Retina (tissue), 1 donor: ENCODE data around the gene SPRED3.
A peak's percentile ranks its signal among the peaks of the same experiment; 100 is the strongest.
"Not testable (repeated sequence)": the region's sequence is repeated elsewhere in the genome, so short reads cannot be mapped to it uniquely, and the experiment has no call there.

ENCODE experiments used
- DNase-seq: peaks from one replicate; pipeline ENCODE4 v3.0.0-alpha.2; 2016

SPRED3 gene

GRCh38 chr19:38388349-38389100, at the start of gene SPRED3:
Gene SPRED3 (plus strand): TSS chr19:38388697. CDS start chr19:38390303, 1,606 bp downstream.
- no peak for DNase-seq

GRCh38 chr19:38339011-38339410, 49.5 kb upstream of the SPRED3 start:
- DNase-seq, result not testable (repeated sequence)

- DNase-seq, result no peak
Observed at GRCh38 chr19:38340927-38341326, 47.6 kb upstream of the SPRED3 start.

GRCh38 chr19:38346837-38347236, 41.7 kb upstream of the SPRED3 start:
- no peak for DNase-seq

- DNase-seq, result no peak
Observed at GRCh38 chr19:38350883-38351282, 37.6 kb upstream of the SPRED3 start.

- DNase-seq, result no peak
Observed at GRCh38 chr19:38351865-38352395, 36.6 kb upstream of the SPRED3 start.

- peak; percentile 31 for DNase-seq
Observed at GRCh38 chr19:38352611-38353010, 35.9 kb upstream of the SPRED3 start.

GRCh38 chr19:38355728-38356725, 32.5 kb upstream of the SPRED3 start:
- DNase-seq, result no peak

GRCh38 chr19:38358071-38358470, 30.4 kb upstream of the SPRED3 start:
- DNase-seq, result no peak

GRCh38 chr19:38359242-38360021, 29.1 kb upstream of the SPRED3 start:
- no peak for DNase-seq

- no peak for DNase-seq
Observed at GRCh38 chr19:38360351-38360750, 28.1 kb upstream of the SPRED3 start.

GRCh38 chr19:38360839-38361631, 27.5 kb upstream of the SPRED3 start:
- DNase-seq, result no peak

GRCh38 chr19:38361633-38362075, 26.8 kb upstream of the SPRED3 start:
- DNase-seq, result peak; percentile 89

GRCh38 chr19:38362076-38362945, 26.2 kb upstream of the SPRED3 start:
- peak; percentile 82 for DNase-seq

- DNase-seq, result not testable (repeated sequence)
Observed at GRCh38 chr19:38362946-38363688, 25.4 kb upstream of the SPRED3 start.

GRCh38 chr19:38367041-38367440, 21.5 kb upstream of the SPRED3 start:
- no peak for DNase-seq

- DNase-seq, result no peak
Observed at GRCh38 chr19:38369584-38369983, 18.9 kb upstream of the SPRED3 start.

GRCh38 chr19:38370299-38370698, 18.2 kb upstream of the SPRED3 start:
- no peak for DNase-seq

- no peak for DNase-seq
Observed at GRCh38 chr19:38371081-38371480, 17.4 kb upstream of the SPRED3 start.

GRCh38 chr19:38373907-38374331, 14.6 kb upstream of the SPRED3 start:
- no peak for DNase-seq
